Measurements from ENCODE around the gene APOC1. TPM values are rescaled to one million over a fixed set of nuclear protein-coding genes. Genes with fewer than 3 reads are reported as not detected.

Gene APOC1
- total RNA-seq, 6 experiments from 2014 or later: 4,903 to 7,393 (median 5,741) TPM

DNA sequence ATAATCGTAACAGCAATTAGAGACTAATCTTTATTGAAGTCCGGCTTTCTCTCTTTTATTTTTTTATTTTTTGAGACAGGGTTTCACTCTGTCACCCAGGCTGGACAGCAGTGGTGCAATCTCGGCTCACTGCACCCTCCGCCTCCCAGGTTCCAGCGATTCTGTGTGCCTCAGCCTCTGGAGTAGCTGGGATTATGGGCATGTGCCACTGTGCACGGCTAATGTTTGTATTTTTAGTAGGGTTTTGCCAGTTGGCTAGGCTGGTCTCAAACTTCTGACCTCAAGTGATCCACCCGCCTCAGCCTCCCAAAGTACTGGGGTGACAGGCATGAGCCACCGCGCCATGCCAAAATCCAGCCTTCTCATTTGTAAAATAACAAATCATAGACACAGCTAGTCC lies 35.1 kb downstream of the APOC1 start:
- WGBS (ENCODE audit: insufficient coverage, low coverage, low lambda C conversion rate, missing lambda C conversion rate): 10% methylated on average over 9 of the region's 9 CpGs
- H3K9me3 ChIP-seq: no peaks in the 10 kb centered on the region

DNA sequence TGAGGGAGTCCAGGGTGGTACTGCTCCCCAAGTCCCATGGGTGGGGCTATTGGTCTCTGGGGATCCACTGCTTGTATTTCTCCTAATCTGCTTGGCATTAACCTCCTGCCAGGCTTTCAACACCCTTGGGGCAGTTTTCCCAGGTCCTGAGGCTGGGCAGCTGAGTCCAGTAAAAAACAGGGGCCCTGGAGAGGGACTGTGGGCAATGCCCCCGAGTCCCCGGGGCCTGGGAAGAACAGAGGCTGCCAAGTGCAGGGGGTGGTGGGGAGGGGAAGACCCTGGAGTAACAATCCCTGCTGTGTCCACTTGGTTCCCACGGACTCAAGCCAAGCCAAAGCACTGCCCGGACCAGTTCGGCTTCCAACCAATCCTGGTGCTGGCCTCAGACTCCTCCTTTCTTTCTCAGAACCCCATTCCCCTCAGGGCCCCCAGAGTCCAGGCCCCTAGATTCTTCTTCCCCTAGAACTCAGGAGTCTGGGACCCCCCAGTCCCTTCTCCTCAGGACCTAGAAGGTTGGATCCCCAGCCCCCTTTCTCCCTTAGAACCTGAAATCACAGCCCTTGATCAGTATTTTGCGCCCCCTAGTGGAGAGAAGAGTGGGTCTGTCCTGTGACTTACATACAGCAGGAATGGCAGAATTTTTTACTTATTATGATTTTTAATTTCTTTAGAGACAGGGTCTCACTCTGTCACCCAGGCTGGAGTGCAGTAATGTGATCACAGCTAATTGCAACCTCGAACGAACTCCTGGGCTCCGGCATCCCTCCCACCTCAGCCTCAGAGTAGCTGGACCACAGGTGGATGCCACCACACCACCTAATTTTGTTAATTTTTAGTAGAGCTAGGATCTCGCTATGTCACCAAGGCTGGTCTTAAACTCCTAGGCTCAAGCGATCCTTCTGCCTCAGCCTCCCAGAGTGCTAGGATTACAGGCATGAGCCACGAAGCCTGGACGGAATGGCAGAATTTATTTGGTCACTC lies 37.1 kb downstream of the APOC1 start:
- Histone ChIP-seq H3K27me3 (no peaks in the 10 kb centered on the region), H3K4me3 (no peak overlapping the region), H3K36me3 (no peaks in the 10 kb centered on the region), H3K27ac (peak overlapping the region in 2 of 3 donors; percentile 52 to 63), H3K9me3 (no peaks in the 10 kb centered on the region), H3K4me1 (peaks cover 0 to 46% (median 8%) of the 10 kb centered on the region in 4 donors)
- TF ChIP-seq POLR2A (IDR thresholded peaks at IDR 0.05): peak; percentile 11
- TF ChIP-seq, protein P1, sequence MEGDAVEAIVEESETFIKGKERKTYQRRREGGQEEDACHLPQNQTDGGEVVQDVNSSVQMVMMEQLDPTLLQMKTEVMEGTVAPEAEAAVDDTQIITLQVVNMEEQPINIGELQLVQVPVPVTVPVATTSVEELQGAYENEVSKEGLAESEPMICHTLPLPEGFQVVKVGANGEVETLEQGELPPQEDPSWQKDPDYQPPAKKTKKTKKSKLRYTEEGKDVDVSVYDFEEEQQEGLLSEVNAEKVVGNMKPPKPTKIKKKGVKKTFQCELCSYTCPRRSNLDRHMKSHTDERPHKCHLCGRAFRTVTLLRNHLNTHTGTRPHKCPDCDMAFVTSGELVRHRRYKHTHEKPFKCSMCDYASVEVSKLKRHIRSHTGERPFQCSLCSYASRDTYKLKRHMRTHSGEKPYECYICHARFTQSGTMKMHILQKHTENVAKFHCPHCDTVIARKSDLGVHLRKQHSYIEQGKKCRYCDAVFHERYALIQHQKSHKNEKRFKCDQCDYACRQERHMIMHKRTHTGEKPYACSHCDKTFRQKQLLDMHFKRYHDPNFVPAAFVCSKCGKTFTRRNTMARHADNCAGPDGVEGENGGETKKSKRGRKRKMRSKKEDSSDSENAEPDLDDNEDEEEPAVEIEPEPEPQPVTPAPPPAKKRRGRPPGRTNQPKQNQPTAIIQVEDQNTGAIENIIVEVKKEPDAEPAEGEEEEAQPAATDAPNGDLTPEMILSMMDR (IDR thresholded peaks at IDR 0.05): peak; percentile 74 to 87 (median 76)
- DNase-seq (peak in 2 of 3 donors; percentile 80 to 84), ATAC-seq (peak; percentile 22 to 50 (median 40))
- WGBS (ENCODE audit: insufficient coverage, low coverage, low lambda C conversion rate, missing lambda C conversion rate): 19% methylated on average over 9 of the region's 13 CpGs
- intact Hi-C loops (cut with DNase I): loop anchor here in 1 of 2 donors (5.0 kb wide), 1 partner anchor 49 kb away; no protein-coding TSS in a partner anchor

More for the DNA sequence above, 35.1 kb downstream of the APOC1 start:
- Histone ChIP-seq H3K4me3 (peak overlapping the region in 1 of 3 donors; percentile 19), H3K4me1 (peaks cover 0 to 39% (median 7%) of the 10 kb centered on the region in 4 donors), H3K27me3 (no peaks in the 10 kb centered on the region), H3K36me3 (no peaks in the 10 kb centered on the region), H3K27ac (peak overlapping the region in 2 of 3 donors; percentile 4 to 63)
- DNase-seq (peak in 1 of 3 donors; percentile 69), ATAC-seq (no peak)
- TF ChIP-seq, protein P1 (IDR thresholded peaks at IDR 0.05): no peak
- TF ChIP-seq POLR2A (IDR thresholded peaks at IDR 0.05): no peak
- intact Hi-C loops (cut with DNase I): loop anchor here in 1 of 2 donors (5.0 kb wide), 1 partner anchor 42 kb away; the partner anchor contains the start of gene APOE

DNA sequence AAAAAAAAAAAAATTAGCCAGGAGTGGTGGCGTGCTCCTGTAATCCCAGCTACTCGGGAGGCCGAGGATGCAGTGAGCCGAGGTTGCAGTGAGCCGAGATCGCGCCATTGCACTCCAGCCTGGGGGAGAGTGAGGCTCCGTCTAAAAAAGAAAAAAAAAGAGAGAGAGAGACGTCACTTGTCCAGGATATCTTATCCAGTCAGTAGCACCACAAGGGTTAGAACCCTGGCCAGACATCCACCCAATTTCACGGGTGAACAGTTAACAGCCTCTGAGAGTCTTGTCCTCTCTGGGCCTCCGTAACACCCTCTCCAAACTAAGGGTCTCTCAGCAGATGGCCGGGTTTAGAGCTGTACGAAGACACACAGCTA lies 39.9 kb downstream of the APOC1 start:
- ATAC-seq (peak in 2 of 4 donors; percentile 1 to 3), DNase-seq (no peak)
- no peaks in the 10 kb centered on the region for H3K27me3 ChIP-seq
- no peaks in the 10 kb centered on the region for H3K36me3 ChIP-seq
- 13% methylated on average over 12 of the region's 13 CpGs for WGBS (ENCODE audit: insufficient coverage, low coverage, low lambda C conversion rate, missing lambda C conversion rate)
- intact Hi-C loops (cut with DNase I): loop anchor here in 1 of 2 donors (5.0 kb wide), 1 partner anchor 52 kb away; no protein-coding TSS in a partner anchor
- TF ChIP-seq POLR2A (IDR thresholded peaks at IDR 0.05): no peak
- TF ChIP-seq, protein P1 (IDR thresholded peaks at IDR 0.05): no peak
- no peaks in the 10 kb centered on the region for H3K9me3 ChIP-seq
- peak overlapping the region; percentile 96 to 100 (median 99) for H3K4me3 ChIP-seq
- H3K4me1 ChIP-seq: peaks cover 0 to 52% (median 11%) of the 10 kb centered on the region in 4 donors
- H3K27ac ChIP-seq: peak overlapping the region; percentile 64 to 93 (median 81)

DNA sequence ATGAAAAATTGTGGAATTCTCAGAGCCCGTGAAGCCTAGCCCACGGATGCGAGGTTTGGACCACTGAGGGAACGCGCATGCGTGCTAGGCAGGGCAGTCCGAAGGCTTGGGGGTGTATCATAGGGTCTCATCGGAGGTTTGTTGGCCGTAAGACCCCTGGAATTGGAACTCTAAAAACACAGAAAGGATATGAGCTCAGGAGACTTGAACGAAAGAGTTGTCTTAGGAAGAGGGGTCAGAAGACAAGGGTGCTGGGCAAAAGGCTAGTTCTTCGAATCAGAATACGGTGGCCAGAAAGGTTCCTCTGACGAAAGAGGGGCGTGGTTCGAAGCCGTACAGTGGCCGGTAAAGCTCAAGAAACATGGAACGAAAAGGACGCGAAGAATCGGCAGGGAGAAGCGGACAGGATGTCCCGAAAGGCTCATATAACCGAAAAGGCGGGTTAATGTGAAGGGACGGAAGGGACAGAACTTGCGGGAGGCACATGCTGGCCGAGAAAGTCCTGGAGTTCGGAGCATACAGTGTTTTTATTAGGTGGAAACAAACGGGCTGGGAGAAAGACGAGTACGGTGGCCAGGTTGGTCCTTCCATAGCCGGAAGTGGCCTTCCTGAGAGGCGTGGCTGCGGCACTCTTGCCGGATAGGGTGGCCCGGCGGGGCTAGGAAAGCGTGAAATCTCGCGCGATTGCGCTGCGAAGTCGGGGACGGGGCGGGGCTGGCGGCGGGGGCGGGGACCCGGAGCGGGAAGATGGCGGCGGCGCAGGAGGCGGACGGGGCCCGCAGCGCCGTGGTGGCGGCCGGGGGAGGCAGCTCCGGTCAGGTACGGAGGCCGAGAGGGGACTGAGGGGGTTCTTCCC lies 40.5 kb downstream of the APOC1 start, which contains the start of gene CLPTM1:
TSS of gene CLPTM1 (plus strand) at position 732 of the 856 bp plus-strand sequence. CDS start at position 748, 16 bp downstream.
- H3K27ac ChIP-seq: peak within 1 kb of the TSS; percentile 64 to 93 (median 81)
- peak; percentile 79 to 87 (median 87) for ATAC-seq
- TF ChIP-seq, protein P1 (IDR thresholded peaks at IDR 0.05): peak in 1 of 4 donors; percentile 45
- TF ChIP-seq POLR2A (IDR thresholded peaks at IDR 0.05): peak; percentile 55
- DNase-seq: peak; percentile 98
- H3K9me3 ChIP-seq: no peaks in the 10 kb centered on the region
- H3K4me3 ChIP-seq: peak within 1 kb of the TSS; percentile 96 to 100 (median 99)
- no peaks in the 10 kb centered on the region for H3K27me3 ChIP-seq
- H3K4me1 ChIP-seq: peaks cover 0 to 46% (median 10%) of the 10 kb centered on the region in 4 donors
- WGBS (ENCODE audit: insufficient coverage, low coverage, low lambda C conversion rate, missing lambda C conversion rate): under 1% methylated on average over 32 of the region's 65 CpGs
- no peaks in the 10 kb centered on the region for H3K36me3 ChIP-seq
- intact Hi-C loops (cut with DNase I): loop anchor here in 1 of 2 donors (5.0 kb wide), 1 partner anchor 53 kb away; no protein-coding TSS in a partner anchor
